Activated CD4-positive, alpha-beta T cell treated with anti-CD3 and anti-CD28 coated beads for 36 hours (primary cell): ENCODE results near the gene BATF2. TPM values are rescaled to one million over a fixed set of nuclear protein-coding genes. Genes with fewer than 3 reads are reported as not detected.

Experiments used
- ATAC-seq: fragments of 200-7000 bp; cut with Tn5 transposase; one replicate; pipeline ENCODE4 v1.10.0; 2021; ENCODE audit warnings: mild to moderate bottlenecking, moderate library complexity
- CTCF ChIA-PET: fragments of 350-600 bp; sonication (Branson Sonifier 250); formaldehyde crosslinking; loops from one replicate; lab custom pipeline; 2021; ENCODE audit warnings: antibody characterized with exemption; lab: Charles Lee
- POLR2A ChIA-PET: fragments of 350-600 bp; sonication (Branson Sonifier 250); formaldehyde crosslinking; loops from one replicate; lab custom pipeline; 2021; ENCODE audit warnings: antibody characterized with exemption, inconsistent platforms; lab: Charles Lee
- DNase-seq: peaks from one replicate; pipeline ENCODE4 v3.0.0-alpha.2; 2020
- H3K27ac Mint-ChIP-seq: one replicate; pipeline ENCODE4 v1.8.0; 2021; ENCODE audit warnings: mixed read lengths
- H3K27me3 Mint-ChIP-seq: one replicate; pipeline ENCODE4 v1.8.0; 2021; ENCODE audit warnings: mixed read lengths
- H3K36me3 Mint-ChIP-seq: one replicate; pipeline ENCODE4 v1.8.0; 2021; ENCODE audit warnings: low read depth, mixed read lengths
- H3K4me1 Mint-ChIP-seq: one replicate; pipeline ENCODE4 v1.8.0; 2021; ENCODE audit warnings: mixed read lengths
- H3K4me3 Mint-ChIP-seq: one replicate; pipeline ENCODE4 v1.8.0; 2021; ENCODE audit warnings: mild to moderate bottlenecking, moderate library complexity, mixed read lengths
- H3K9me3 Mint-ChIP-seq: one replicate; pipeline ENCODE4 v1.8.0; 2021; ENCODE audit warnings: low read depth, mixed read lengths
- intact Hi-C, 2 experiments: fragments of 100-400 bp; cut with DNase I in 1 of 2; cut with micrococcal nuclease in 1 of 2; formaldehyde crosslinking; loops; one replicate each; pipeline versions ENCODE4 v1.14.2 to v1.15.1; 2022 to 2024; cut with DNase I, micrococcal nuclease
- total RNA-seq, 2 experiments: library from RNA; stranded (reverse); gene quantifications; one replicate each; pipeline ENCODE4 v1.2.3, GENCODE V29; 2021

Gene BATF2, protein sequence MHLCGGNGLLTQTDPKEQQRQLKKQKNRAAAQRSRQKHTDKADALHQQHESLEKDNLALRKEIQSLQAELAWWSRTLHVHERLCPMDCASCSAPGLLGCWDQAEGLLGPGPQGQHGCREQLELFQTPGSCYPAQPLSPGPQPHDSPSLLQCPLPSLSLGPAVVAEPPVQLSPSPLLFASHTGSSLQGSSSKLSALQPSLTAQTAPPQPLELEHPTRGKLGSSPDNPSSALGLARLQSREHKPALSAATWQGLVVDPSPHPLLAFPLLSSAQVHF
- total RNA-seq = not detected

DNA sequence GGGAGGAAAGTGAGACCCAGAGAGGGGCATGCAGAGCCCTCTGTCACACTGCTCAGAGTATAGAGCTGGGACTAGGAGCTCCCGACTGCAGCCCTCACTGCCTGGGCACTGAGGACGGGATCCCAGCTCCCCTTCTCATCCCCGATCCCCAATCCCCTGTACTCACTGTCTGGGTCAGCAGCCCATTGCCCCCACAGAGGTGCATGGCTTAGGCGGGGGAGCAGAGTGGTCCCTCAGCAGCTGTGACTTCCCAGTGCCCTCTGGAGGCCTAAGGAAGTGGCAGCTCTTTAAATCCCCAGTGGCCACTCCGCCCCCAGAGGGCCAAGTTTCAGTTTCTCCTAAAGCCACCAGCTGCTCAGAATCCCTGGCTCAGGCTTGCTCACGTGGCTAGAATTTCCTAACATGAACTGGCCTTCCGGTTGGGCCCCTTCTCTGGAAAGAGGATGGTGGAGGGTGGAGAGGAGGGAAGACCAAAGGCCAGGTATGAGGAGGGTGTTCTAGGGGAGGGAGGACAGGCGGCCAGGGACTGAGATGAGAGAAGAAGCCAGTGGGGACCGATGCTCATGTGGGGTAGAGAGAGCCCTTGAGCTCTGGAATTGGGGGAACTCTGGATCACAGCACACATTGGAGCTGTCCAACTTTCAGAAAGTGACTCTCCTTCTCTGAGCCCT is at the start of gene BATF2:
Gene BATF2, minus strand, starts transcription at position 262 of the 671 bp plus-strand sequence. Its CDS starts 57 bp downstream, at position 205.
- no peaks in the 10 kb centered on the region for H3K36me3 Mint-ChIP-seq
- ChIA-PET CTCF (interaction anchor here (0.6 to 1.3 kb wide), 4 partner anchors 17 to 175 kb away, joined by 3 to 4 read pairs (median 4); partner anchors contain the start of gene ARL2), POLR2A (interaction anchor here (0.6 kb wide), 1 partner anchor 899 kb away, joined by 4 read pairs; no protein-coding TSS in a partner anchor)
- ATAC-seq (no peak), DNase-seq (no peak)
- H3K4me3 Mint-ChIP-seq = no peak within 1 kb of the TSS
- H3K4me1 Mint-ChIP-seq = peaks cover 8% of the 10 kb centered on the region
- intact Hi-C loops = no loop called here
- H3K27ac Mint-ChIP-seq = no peak within 1 kb of the TSS
- H3K9me3 Mint-ChIP-seq = no peaks in the 10 kb centered on the region
- H3K27me3 Mint-ChIP-seq = peaks cover 5% of the 10 kb centered on the region

DNA sequence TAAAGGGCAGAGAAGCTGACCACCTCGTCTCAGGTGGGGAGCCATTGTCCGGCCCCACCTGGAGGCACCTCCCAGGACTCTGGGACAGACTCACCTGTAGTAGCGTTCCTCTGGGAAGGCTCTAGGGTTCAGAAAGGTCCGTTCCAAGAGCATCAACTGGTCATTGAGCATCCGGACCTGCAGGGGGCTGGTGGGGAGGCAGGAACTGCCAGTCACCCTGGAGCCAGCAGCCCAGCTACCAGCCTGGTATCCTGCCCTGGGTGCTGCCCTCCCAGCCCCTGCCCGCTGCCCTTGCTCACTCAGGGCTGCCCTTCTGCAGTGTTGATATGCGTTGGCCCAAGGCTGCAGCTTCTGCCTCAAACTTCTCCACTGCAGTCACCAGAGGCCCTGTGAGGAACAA is 49.0 kb upstream of the BATF2 start:
- DNase-seq = no peak
- ChIA-PET CTCF (interaction anchor here (0.9 kb wide), 1 partner anchor 270 kb away, joined by 3 read pairs; no protein-coding TSS in a partner anchor), POLR2A (interaction anchor here (0.5 kb wide), 1 partner anchor 12 kb away, joined by 4 read pairs; no protein-coding TSS in a partner anchor)
- Mint-ChIP-seq H3K9me3 (no peaks in the 10 kb centered on the region), H3K4me3 (no peak overlapping the region), H3K27me3 (no peaks in the 10 kb centered on the region), H3K36me3 (peaks cover 6% of the 10 kb centered on the region), H3K4me1 (peaks cover 32% of the 10 kb centered on the region), H3K27ac (no peak overlapping the region)
- intact Hi-C loops = no loop called here
- ATAC-seq = no peak

DNA sequence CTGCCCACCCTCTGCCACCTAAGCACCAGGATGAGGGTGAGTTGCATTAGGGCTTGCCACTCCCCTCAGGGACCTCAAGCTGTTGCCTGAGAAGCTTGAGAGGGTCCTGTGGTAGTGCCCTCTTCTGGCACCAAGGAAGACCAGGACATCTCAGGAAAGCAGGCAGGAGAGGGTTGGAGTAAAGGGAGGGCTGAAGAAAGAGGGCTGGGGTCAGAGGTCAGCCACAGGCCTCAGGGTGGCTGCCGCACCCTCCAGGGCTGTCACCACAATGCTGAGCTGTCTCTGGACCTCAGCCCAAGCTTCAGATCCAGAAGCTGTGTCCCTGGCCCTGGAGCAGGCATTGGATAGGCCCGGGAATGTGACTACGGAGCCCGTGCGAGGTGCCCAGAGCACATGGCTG is 48.3 kb upstream of the BATF2 start:
- Mint-ChIP-seq H3K27me3 (no peaks in the 10 kb centered on the region), H3K4me3 (no peak overlapping the region), H3K36me3 (peaks cover 6% of the 10 kb centered on the region), H3K4me1 (peaks cover 34% of the 10 kb centered on the region), H3K27ac (no peak overlapping the region), H3K9me3 (no peaks in the 10 kb centered on the region)
- DNase-seq (no peak), ATAC-seq (no peak)
- intact Hi-C loops = no loop called here
- POLR2A ChIA-PET = no interaction called here
- CTCF ChIA-PET = no interaction called here

DNA sequence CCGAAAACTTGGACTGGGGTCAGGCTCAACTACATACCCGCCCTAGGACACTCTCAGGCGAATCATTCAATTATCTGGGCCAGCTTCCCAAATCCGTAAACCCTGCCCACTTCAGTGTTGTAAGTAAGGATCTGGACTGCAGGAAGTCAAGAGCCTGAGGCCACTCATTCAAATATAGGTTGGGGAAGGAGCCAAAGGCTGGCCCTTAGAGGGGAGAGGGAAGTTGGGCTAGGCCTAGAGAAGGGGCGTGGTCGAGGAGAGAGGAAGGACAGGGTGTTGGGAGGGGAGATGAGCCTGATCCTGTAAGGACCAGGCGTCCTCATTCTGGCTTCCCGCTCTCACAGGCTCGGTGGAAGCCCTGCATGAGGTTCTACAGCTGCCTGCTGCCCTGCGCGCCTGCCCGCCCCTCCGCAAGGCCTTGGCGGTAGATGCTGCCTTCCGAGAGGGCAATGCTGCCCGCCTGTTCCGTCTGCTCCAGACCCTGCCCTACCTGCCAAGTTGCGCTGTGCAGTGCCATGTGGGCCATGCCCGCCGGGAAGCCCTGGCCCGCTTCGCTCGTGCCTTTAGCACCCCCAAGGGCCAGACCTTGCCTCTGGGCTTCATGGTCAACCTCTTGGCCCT is 47.2 kb upstream of the BATF2 start:
- H3K36me3 Mint-ChIP-seq = peaks cover 6% of the 10 kb centered on the region
- no peaks in the 10 kb centered on the region for H3K9me3 Mint-ChIP-seq
- no peak for DNase-seq
- H3K4me3 Mint-ChIP-seq = no peak overlapping the region
- no peak overlapping the region for H3K27ac Mint-ChIP-seq
- intact Hi-C loops = loop anchor here in 1 of 2 experiments (5.0 kb wide), 1 partner anchor 38 kb away; the partner anchor contains the start of genes CDCA5 and ZFPL1
- POLR2A ChIA-PET = no interaction called here
- ATAC-seq = no peak
- CTCF ChIA-PET = no interaction called here
- peaks cover 34% of the 10 kb centered on the region for H3K4me1 Mint-ChIP-seq
- no peaks in the 10 kb centered on the region for H3K27me3 Mint-ChIP-seq

DNA sequence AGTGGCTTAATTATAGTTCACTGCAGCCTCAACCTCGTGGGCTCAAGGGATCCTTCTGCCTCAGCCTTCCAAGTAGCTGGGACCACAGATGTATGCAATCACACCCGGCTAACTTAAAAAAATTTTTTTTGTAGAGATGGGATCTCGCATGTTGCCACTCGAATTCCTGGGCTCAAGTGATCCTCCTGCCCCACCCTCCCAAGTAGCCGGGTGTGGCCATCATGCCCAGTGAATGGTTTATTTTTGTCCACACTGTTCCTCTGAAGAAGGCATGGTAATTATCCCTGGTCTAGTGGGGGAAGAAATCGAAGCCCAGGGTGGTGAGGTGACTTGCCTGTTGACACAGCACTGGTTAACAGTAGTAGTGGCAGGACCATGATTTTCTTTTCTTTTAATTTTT is 46.1 kb upstream of the BATF2 start:
- ATAC-seq (no peak), DNase-seq (no peak)
- ChIA-PET CTCF (no interaction called here), POLR2A (interaction anchor here (0.6 kb wide), 1 partner anchor 202 kb away, joined by 4 read pairs; no protein-coding TSS in a partner anchor)
- Mint-ChIP-seq H3K27me3 (no peaks in the 10 kb centered on the region), H3K9me3 (no peaks in the 10 kb centered on the region), H3K4me3 (peak overlapping the region; percentile 86), H3K4me1 (peaks cover 30% of the 10 kb centered on the region), H3K36me3 (peaks cover 6% of the 10 kb centered on the region), H3K27ac (no peak overlapping the region)
- intact Hi-C loops = loop anchor here in 1 of 2 experiments (5.0 kb wide), 1 partner anchor 39 kb away; the partner anchor contains the start of genes CDCA5 and ZFPL1

DNA sequence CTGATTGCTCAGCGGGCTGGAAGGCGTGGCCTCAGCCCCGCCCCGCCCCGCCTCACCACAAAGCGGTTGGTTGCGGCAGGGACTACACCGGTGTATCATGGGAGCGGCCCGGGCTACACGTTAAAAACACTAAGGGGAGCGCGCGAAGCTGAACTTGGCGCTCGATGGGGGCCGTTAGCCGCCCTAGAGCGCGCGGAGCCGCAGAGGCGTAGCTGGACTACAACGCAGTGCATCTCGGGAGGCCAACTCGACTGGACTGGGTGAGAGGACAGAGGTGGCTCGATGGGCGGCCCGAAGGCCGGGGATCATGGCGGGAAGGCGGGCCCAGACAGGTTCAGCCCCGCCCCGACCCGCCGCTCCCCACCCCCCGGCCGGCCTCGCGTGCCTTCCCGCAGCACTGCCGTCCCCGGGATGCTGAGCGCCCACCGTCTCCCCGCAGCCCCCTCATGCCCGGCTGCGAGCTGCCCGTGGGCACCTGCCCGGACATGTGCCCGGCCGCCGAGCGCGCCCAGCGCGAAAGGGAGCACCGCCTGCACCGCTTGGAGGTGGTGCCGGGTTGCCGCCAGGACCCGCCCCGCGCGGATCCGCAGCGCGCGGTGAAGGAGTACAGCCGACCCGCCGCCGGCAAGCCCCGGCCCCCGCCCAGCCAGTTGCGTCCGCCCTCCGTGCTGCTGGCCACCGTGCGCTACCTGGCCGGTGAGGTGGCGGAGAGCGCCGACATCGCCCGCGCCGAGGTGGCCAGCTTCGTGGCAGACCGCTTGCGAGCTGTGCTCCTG is 44.3 kb upstream of the BATF2 start, which contains the start of gene SAC3D1:
Gene SAC3D1, plus strand, starts transcription at position 364 of the 776 bp plus-strand sequence. Its CDS starts 83 bp downstream, at position 447.
- Mint-ChIP-seq H3K4me3 (peak within 1 kb of the TSS; percentile 86), H3K27me3 (no peaks in the 10 kb centered on the region), H3K36me3 (peaks cover 6% of the 10 kb centered on the region), H3K4me1 (peaks cover 17% of the 10 kb centered on the region), H3K9me3 (no peaks in the 10 kb centered on the region), H3K27ac (peak within 1 kb of the TSS; percentile 95)
- ATAC-seq (peak; percentile 95), DNase-seq (peak; percentile 96)
- intact Hi-C loops = loop anchor here (1.0 to 5.0 kb wide), 20 partner anchors 14 to 724 kb away; partner anchors contain the start of genes CDCA5 (in 2 of the 2), SNX15 (in 2 of the 2), ZFPL1 (in 2 of the 2) and ZNHIT2 (in 2 of the 2)
- ChIA-PET POLR2A (interaction anchor here (0.8 kb wide), 1 partner anchor 27 kb away, joined by 3 read pairs; no protein-coding TSS in a partner anchor), CTCF (interaction anchor here (0.9 to 1.4 kb wide), 4 partner anchors 11 to 59 kb away, joined by 3 to 6 read pairs (median 4); no protein-coding TSS in a partner anchor)

GRCh38 chr11:65040520-65040846 is 43.7 kb upstream of the BATF2 start:
- ChIA-PET POLR2A (interaction anchor here (0.8 kb wide), 1 partner anchor 26 kb away, joined by 3 read pairs; no protein-coding TSS in a partner anchor), CTCF (interaction anchor here (0.9 to 1.4 kb wide), 3 partner anchors 11 to 59 kb away, joined by 3 to 6 read pairs (median 4); no protein-coding TSS in a partner anchor)
- peak overlapping the region; percentile 86 for H3K4me3 Mint-ChIP-seq
- H3K4me1 Mint-ChIP-seq = peaks cover 15% of the 10 kb centered on the region
- H3K27ac Mint-ChIP-seq = peak overlapping the region; percentile 95
- H3K27me3 Mint-ChIP-seq = no peaks in the 10 kb centered on the region
- H3K36me3 Mint-ChIP-seq = peaks cover 6% of the 10 kb centered on the region
- ATAC-seq = no peak
- intact Hi-C loops = loop anchor here (1.0 to 5.0 kb wide), 8 partner anchors 13 to 724 kb away; partner anchors contain the start of genes SNX15 (in 2 of the 2), CDCA5 (in 1 of the 2), PPP2R5B (in 1 of the 2) and TIGD3 (in 1 of the 2)
- no peak for DNase-seq
- H3K9me3 Mint-ChIP-seq = no peaks in the 10 kb centered on the region

- ATAC-seq (no peak), DNase-seq (no peak)
- Mint-ChIP-seq H3K27me3 (no peaks in the 10 kb centered on the region), H3K4me3 (no peak overlapping the region), H3K9me3 (no peaks in the 10 kb centered on the region), H3K36me3 (no peaks in the 10 kb centered on the region), H3K4me1 (peaks cover 5% of the 10 kb centered on the region), H3K27ac (no peak overlapping the region)
- ChIA-PET CTCF (interaction anchor here (0.8 to 1.7 kb wide), 4 partner anchors 9 to 293 kb away, joined by 3 to 7 read pairs (median 4); partner anchors contain the start of gene SNX15), POLR2A (interaction anchor here (0.7 kb wide), 1 partner anchor 38 kb away, joined by 3 read pairs; no protein-coding TSS in a partner anchor)
- intact Hi-C loops = no loop called here
Measured at GRCh38 chr11:65036931-65037330, 40.2 kb upstream of the BATF2 start.

GRCh38 chr11:65035579-65035978 is 38.8 kb upstream of the BATF2 start:
- DNase-seq (no peak), ATAC-seq (no peak)
- Mint-ChIP-seq H3K4me1 (peaks cover 1% of the 10 kb centered on the region), H3K4me3 (no peak overlapping the region), H3K27ac (no peak overlapping the region), H3K36me3 (no peaks in the 10 kb centered on the region), H3K27me3 (no peaks in the 10 kb centered on the region), H3K9me3 (no peaks in the 10 kb centered on the region)
- intact Hi-C loops = no loop called here
- POLR2A ChIA-PET = no interaction called here
- CTCF ChIA-PET = no interaction called here

GRCh38 chr11:65034423-65034822 is 37.7 kb upstream of the BATF2 start:
- Mint-ChIP-seq H3K27me3 (no peaks in the 10 kb centered on the region), H3K36me3 (no peaks in the 10 kb centered on the region), H3K27ac (no peak overlapping the region), H3K4me1 (no peaks in the 10 kb centered on the region), H3K9me3 (no peaks in the 10 kb centered on the region), H3K4me3 (no peak overlapping the region)
- DNase-seq (no peak), ATAC-seq (no peak)
- CTCF ChIA-PET = no interaction called here
- intact Hi-C loops = no loop called here
- POLR2A ChIA-PET = interaction anchor here (0.6 kb wide), 1 partner anchor 79 kb away, joined by 3 read pairs; no protein-coding TSS in a partner anchor
